H1 (cell line): ENCODE measurements around the gene GPR15LG. TPM values are rescaled to one million over a fixed set of nuclear protein-coding genes. Genes with fewer than 3 reads are reported as not detected.

Experiments
- BACH1 ChIP-seq: IDR thresholded peaks from 2 replicates; pipeline ENCODE4 v1.6.1; 2012; ENCODE audit warnings: low read length, improper control_type of control experiment
- KDM1A ChIP-seq: fragments of 200-600, 300-600 bp; sonication (generic); IDR thresholded peaks from 2 replicates; pipeline ENCODE4 v1.7.1; 2016; ENCODE audit warnings: mild to moderate bottlenecking, low read length, borderline replicate concordance
- KDM5A ChIP-seq: fragments of 200-600 bp; IDR thresholded peaks from 2 replicates; pipeline ENCODE4 v1.7.1; 2012; ENCODE audit warnings: mild to moderate bottlenecking, low read length, inconsistent platforms, mixed read lengths
- PHF8 ChIP-seq: fragments of 200-600 bp; sonication (generic); conservative IDR thresholded peaks from 2 replicates; pipeline ENCODE4 v1.7.1; 2012; ENCODE audit warnings: low read depth, mild to moderate bottlenecking, inconsistent platforms, low read length, moderate library complexity
- POLR2AphosphoS5 ChIP-seq: IDR thresholded peaks from 2 replicates; pipeline ENCODE4 v1.6.1; 2011; ENCODE audit warnings: low read depth, low read length
- RAD21 ChIP-seq, 2 experiments: IDR thresholded peaks in 1 of 2; conservative IDR thresholded peaks in 1 of 2; 2 replicates each; pipeline ENCODE4 v1.6.1; 2011; ENCODE audit warnings: low read depth in 2 of 2, low read length in 2 of 2, improper control_type of control experiment in 1 of 2, inconsistent platforms in 1 of 2, mild to moderate bottlenecking in 1 of 2, moderate library complexity in 1 of 2
- SAP30 ChIP-seq: fragments of 300-600 bp; sonication (generic); IDR thresholded peaks from 2 replicates; pipeline ENCODE4 v1.7.1; 2012; ENCODE audit warnings: low read length, moderate library complexity, mild to moderate bottlenecking, inconsistent platforms; ENCODE audit not compliant: insufficient read depth, insufficient replicate concordance
- SRF ChIP-seq: IDR thresholded peaks from 2 replicates; pipeline ENCODE4 v1.6.1; 2011; ENCODE audit warnings: mild to moderate bottlenecking, low read depth, low read length, moderate library complexity
- TBP ChIP-seq: IDR thresholded peaks from 2 replicates; pipeline ENCODE4 v1.6.1; 2011; ENCODE audit warnings: low read depth, low read length, improper control_type of control experiment
- polyA plus RNA-seq, 7 experiments: library from polyadenylated mRNA; depleted of rRNA in 3 of 7; stranded (reverse) in 5 of 7; unstranded in 2 of 7; fragments of >200 nt in 5 of 7; fragments of 200-250 nt in 2 of 7; gene quantifications; 1 replicate in 5 of 7; 2 replicates in 1 of 7; 4 replicates in 1 of 7; pipeline versions ENCODE4 v1.2.1 to v1.2.3, GENCODE V29; 2011 to 2013; ENCODE audit warnings: missing spikeins in 2 of 7, mixed read lengths in 2 of 7
- total RNA-seq: library from RNA; stranded (reverse); fragmentation: NEBNext Ultra II Directional; extraction: Animal tissue kit (Norgen Biotek cat#: 25700); gene quantifications from 2 replicates; pipeline ENCODE4 v1.2.1, GENCODE V29; 2021
- TF ChIP-seq, protein P1 (sequence below): fragments of 300-600 bp; sonication (generic); IDR thresholded peaks from 2 replicates; pipeline ENCODE4 v1.7.1; 2012; ENCODE audit warnings: low read length, moderate library complexity, mild to moderate bottlenecking, inconsistent platforms; ENCODE audit not compliant: insufficient replicate concordance
- TF ChIP-seq, protein P2 (sequence below): IDR thresholded peaks from 2 replicates; pipeline ENCODE4 v1.6.1; 2012; ENCODE audit warnings: inconsistent platforms

Gene GPR15LG
- total and polyA plus RNA-seq, 2 of the 8 experiments (the other 6 are each of a cell fraction or from before 2014, with no cell fraction given): not detected

DNA sequence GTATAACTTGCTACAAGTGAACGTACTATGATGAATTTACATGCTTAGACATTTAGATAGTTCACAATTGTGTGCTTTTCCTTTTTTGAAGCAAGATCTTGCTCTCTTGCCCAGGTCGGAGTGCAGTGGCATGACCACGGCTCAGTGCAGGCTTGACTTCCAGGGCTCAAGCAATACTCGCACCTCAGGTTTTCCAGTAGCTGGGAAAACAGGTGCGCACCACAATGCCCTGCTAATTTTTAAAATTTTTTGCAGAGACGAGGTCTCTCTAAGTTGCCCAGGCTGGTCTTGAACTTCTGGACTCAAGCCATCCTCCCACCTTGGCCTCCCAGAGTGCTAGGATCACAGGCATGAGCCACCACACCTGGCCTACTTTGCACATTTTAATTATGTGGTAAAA lies 1.8 kb downstream of the GPR15LG start (continued):
- TF ChIP-seq, protein P1, sequence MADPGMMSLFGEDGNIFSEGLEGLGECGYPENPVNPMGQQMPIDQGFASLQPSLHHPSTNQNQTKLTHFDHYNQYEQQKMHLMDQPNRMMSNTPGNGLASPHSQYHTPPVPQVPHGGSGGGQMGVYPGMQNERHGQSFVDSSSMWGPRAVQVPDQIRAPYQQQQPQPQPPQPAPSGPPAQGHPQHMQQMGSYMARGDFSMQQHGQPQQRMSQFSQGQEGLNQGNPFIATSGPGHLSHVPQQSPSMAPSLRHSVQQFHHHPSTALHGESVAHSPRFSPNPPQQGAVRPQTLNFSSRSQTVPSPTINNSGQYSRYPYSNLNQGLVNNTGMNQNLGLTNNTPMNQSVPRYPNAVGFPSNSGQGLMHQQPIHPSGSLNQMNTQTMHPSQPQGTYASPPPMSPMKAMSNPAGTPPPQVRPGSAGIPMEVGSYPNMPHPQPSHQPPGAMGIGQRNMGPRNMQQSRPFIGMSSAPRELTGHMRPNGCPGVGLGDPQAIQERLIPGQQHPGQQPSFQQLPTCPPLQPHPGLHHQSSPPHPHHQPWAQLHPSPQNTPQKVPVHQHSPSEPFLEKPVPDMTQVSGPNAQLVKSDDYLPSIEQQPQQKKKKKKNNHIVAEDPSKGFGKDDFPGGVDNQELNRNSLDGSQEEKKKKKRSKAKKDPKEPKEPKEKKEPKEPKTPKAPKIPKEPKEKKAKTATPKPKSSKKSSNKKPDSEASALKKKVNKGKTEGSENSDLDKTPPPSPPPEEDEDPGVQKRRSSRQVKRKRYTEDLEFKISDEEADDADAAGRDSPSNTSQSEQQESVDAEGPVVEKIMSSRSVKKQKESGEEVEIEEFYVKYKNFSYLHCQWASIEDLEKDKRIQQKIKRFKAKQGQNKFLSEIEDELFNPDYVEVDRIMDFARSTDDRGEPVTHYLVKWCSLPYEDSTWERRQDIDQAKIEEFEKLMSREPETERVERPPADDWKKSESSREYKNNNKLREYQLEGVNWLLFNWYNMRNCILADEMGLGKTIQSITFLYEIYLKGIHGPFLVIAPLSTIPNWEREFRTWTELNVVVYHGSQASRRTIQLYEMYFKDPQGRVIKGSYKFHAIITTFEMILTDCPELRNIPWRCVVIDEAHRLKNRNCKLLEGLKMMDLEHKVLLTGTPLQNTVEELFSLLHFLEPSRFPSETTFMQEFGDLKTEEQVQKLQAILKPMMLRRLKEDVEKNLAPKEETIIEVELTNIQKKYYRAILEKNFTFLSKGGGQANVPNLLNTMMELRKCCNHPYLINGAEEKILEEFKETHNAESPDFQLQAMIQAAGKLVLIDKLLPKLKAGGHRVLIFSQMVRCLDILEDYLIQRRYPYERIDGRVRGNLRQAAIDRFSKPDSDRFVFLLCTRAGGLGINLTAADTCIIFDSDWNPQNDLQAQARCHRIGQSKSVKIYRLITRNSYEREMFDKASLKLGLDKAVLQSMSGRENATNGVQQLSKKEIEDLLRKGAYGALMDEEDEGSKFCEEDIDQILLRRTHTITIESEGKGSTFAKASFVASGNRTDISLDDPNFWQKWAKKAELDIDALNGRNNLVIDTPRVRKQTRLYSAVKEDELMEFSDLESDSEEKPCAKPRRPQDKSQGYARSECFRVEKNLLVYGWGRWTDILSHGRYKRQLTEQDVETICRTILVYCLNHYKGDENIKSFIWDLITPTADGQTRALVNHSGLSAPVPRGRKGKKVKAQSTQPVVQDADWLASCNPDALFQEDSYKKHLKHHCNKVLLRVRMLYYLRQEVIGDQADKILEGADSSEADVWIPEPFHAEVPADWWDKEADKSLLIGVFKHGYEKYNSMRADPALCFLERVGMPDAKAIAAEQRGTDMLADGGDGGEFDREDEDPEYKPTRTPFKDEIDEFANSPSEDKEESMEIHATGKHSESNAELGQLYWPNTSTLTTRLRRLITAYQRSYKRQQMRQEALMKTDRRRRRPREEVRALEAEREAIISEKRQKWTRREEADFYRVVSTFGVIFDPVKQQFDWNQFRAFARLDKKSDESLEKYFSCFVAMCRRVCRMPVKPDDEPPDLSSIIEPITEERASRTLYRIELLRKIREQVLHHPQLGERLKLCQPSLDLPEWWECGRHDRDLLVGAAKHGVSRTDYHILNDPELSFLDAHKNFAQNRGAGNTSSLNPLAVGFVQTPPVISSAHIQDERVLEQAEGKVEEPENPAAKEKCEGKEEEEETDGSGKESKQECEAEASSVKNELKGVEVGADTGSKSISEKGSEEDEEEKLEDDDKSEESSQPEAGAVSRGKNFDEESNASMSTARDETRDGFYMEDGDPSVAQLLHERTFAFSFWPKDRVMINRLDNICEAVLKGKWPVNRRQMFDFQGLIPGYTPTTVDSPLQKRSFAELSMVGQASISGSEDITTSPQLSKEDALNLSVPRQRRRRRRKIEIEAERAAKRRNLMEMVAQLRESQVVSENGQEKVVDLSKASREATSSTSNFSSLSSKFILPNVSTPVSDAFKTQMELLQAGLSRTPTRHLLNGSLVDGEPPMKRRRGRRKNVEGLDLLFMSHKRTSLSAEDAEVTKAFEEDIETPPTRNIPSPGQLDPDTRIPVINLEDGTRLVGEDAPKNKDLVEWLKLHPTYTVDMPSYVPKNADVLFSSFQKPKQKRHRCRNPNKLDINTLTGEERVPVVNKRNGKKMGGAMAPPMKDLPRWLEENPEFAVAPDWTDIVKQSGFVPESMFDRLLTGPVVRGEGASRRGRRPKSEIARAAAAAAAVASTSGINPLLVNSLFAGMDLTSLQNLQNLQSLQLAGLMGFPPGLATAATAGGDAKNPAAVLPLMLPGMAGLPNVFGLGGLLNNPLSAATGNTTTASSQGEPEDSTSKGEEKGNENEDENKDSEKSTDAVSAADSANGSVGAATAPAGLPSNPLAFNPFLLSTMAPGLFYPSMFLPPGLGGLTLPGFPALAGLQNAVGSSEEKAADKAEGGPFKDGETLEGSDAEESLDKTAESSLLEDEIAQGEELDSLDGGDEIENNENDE: no peak
- TF ChIP-seq BACH1 (no peak), PHF8 (no peak), KDM5A (no peak), KDM1A (no peak), RAD21 (IDR thresholded peaks at IDR 0.05 in 1 of 2, conservative IDR thresholded peaks at IDR 0.05 in 1 of 2; ENCODE audit: low read depth in 2 of 2, low read length in 2 of 2) (no peak), TBP (no peak), POLR2AphosphoS5 (no peak), SAP30 (no peak), SRF (no peak)
- TF ChIP-seq, protein P2, sequence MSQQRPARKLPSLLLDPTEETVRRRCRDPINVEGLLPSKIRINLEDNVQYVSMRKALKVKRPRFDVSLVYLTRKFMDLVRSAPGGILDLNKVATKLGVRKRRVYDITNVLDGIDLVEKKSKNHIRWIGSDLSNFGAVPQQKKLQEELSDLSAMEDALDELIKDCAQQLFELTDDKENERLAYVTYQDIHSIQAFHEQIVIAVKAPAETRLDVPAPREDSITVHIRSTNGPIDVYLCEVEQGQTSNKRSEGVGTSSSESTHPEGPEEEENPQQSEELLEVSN: no peak
